ENCODE measurements around the gene APPL1.

DNA sequence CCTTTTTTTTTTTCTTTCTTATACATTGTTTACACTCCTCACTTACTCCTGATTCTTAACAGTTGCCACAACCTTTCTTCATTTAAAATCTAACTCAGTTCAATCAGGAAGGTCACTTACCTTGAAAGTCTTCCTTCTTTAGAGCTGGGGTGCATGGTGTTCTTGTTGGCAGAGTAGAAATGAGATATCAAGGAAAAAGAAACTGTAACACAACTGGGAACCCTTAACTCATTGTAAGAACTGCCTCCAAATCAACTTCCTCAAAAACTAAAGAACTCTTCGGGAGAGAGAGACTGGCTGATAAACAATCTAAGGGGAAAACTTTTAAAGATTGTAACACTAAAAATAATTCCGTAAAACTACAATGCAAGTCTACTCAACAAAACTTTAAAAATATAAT is 1.4 kb upstream of the APPL1 start:
- TF ChIP-seq, protein P1, sequence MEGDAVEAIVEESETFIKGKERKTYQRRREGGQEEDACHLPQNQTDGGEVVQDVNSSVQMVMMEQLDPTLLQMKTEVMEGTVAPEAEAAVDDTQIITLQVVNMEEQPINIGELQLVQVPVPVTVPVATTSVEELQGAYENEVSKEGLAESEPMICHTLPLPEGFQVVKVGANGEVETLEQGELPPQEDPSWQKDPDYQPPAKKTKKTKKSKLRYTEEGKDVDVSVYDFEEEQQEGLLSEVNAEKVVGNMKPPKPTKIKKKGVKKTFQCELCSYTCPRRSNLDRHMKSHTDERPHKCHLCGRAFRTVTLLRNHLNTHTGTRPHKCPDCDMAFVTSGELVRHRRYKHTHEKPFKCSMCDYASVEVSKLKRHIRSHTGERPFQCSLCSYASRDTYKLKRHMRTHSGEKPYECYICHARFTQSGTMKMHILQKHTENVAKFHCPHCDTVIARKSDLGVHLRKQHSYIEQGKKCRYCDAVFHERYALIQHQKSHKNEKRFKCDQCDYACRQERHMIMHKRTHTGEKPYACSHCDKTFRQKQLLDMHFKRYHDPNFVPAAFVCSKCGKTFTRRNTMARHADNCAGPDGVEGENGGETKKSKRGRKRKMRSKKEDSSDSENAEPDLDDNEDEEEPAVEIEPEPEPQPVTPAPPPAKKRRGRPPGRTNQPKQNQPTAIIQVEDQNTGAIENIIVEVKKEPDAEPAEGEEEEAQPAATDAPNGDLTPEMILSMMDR (IDR thresholded peaks at IDR 0.05; ENCODE audit: low read depth, low read length): no peak
- TF ChIP-seq MAX (IDR thresholded peaks at IDR 0.05; ENCODE audit: low read depth, low read length) (no peak), MYC (IDR thresholded peaks at IDR 0.05; ENCODE audit: low read depth, low read length) (no peak), POLR2A (IDR thresholded peaks at IDR 0.05; ENCODE audit: extremely low read depth, insufficient read length) (no peak)

All from NB4 (cell line).